ENCODE data around the gene SLC2A13.
A peak's percentile ranks its signal among the peaks of the same experiment; 100 is the strongest.
"Not testable (repeated sequence)": the region's sequence is repeated elsewhere in the genome, so short reads cannot be mapped to it uniquely, and the experiment has no call there.

Gene SLC2A13

DNA sequence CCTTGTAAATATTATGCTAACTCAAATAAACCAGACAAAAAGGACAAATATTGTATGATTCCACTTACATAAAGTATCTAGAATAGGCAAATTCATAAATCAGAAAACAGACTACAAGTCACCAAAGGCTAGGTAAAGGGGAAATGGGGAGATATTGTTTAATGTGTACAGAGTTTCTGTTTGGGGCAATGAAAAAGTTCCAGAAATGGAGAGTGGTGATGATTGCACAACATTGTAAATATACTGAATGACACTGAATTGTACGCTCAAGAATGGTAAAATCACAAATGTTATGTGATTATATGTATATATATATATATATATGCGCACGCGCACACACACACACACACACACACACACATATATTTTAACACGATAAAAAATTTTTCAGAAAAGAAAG, 182.5 kb downstream of the SLC2A13 start:
- DNase-seq (ENCODE audit: low spot score), result no peak

DNA sequence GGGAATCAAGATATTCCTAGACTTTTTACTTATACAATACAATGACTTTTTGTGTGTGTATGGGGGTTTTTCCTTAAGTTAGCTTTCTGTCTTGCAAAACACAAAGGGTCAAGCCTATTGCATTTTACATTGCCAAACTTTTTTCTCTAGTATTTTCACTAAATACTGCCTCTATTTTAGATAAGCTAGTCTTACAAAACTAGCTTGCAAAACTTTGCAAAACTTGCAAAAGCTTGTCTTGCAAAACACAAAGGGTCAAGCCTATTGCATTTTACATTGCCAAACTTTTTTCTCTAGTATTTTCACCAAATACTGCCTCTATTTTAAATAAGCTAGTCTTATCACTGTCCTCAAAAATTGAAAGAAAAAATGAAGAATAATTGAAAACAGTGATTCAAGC, 183.3 kb downstream of the SLC2A13 start:
- DNase-seq (ENCODE audit: low spot score), result not testable (repeated sequence)

DNA sequence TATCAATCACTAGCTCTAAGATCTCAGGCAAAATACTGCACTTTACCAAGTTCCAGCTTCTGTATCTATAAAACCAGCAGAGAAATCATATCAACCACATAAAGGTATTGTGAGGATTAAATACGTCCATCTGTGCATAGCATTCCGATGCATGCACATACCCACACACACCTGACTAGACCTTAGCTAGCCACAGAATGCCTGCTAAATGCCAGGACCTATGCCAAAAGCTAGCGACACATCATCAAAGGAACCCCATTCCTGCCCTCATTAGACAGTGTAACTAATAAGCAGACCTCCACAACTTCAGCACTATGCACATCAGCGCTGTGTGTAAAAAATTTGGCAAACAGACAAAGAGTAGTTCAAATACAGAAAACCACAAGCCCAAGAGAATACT, 185.2 kb downstream of the SLC2A13 start:
- no peak for DNase-seq (ENCODE audit: low spot score)

DNA sequence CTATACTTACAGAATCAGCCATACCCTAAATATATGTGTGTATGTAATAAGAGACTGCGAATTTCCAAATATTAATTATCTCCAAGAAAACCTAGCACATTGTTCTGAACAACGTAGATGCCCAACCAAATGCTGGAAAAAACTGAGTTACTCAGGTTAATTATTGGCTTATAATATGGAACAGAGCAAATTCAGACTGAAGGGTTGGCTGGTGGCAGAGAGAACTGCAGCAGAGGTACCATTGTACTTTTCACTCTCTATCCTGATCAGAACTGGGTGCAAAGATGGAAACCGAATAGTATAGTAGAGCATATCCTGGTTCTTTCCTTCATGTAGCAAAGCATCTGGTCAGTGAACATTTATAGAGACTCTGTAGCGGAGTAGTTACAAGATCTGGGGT, 185.7 kb downstream of the SLC2A13 start:
- DNase-seq (ENCODE audit: low spot score), result no peak

DNA sequence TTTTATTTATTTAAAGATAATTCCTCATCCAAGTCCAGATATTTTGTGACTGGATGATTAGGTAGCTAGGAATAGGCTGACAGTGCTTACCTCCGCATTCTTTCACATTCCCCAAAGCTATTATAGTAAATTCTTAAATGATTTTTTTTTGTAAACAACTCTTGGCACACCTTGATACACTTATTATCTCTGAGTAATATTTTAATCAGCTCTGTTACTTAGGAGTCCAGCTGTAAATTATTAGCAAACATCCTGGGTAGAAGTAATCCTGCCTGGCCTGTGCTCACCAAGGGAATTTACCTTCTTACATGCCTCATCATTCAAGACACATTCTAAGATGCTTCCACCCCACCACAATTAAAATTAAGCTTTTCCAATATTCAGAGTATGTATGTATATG, 186.1 kb downstream of the SLC2A13 start:
- no peak for DNase-seq (ENCODE audit: low spot score)

DNA sequence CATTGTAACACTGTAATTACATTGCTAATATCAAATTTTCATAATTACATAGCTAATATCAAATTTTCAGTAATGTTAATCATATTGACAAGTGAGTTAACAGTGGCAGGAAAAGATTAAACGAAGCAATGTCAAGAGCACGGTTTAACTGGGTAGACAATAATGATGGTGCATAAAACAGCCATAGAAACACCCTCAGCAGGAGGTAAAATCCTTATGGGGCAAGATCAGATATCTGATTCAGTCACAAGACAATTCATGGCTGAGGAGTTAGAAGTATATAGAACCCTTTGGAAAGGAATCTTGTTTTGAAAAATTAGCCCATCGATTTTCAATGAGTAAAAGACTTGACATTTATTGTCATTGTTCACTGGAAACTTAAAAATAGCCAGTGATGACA, 190.6 kb downstream of the SLC2A13 start:
- DNase-seq (ENCODE audit: low spot score), result no peak

DNA sequence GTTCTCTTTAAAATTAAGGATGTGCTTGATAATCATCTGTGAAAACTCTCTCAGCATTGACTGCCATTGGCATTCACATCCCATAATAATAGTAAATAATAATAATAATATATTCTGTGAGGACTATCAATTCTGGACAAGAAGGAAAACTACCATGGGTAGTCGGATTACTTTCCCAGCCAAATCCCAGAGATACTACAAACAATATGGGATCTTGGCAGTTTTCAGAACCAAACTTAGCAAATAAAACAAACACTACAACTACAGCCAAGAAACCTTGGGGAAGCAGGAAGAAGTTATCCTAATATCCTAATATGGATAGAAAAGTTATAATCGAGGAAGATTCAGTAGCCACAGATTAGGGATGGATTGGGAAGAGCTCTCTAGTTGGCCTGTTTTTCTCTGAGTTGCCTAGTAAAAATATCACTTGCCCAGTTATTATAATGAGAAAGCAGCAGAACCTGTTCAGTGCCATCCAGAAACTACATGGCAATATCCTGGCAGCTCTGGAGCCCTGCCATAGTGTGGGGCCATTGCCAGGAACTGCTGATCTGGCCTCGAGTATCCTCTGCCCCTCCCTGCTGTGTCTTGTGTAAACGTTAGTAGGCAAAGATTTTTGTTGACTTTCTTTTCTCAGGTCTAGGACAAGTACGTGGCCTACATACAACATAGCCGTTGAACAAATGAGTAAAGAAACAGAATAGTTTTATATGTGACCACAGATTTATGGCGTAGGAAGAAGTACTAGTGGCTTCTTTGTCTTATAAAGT, 193.5 kb downstream of the SLC2A13 start:
- no peak for DNase-seq (ENCODE audit: low spot score)

DNA sequence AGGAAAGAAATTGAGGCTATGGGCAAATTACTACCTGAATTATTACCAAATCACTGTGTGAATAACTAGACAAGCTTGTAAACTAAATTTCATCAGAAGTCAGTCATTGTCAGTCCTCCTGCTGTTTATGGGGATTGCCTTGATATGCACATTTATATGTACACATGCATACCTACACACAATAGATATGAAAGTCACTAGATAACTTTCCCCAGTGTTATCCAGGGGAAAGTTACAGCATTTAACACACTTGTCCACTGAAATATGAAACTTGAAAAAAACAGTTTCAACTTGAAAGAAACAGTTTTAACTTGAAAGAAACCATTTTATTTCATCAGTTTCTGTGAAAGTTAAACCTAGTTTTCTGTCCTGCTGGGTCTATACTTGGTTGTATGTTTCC, 199.6 kb downstream of the SLC2A13 start:
- no peak for DNase-seq (ENCODE audit: low spot score)

DNA sequence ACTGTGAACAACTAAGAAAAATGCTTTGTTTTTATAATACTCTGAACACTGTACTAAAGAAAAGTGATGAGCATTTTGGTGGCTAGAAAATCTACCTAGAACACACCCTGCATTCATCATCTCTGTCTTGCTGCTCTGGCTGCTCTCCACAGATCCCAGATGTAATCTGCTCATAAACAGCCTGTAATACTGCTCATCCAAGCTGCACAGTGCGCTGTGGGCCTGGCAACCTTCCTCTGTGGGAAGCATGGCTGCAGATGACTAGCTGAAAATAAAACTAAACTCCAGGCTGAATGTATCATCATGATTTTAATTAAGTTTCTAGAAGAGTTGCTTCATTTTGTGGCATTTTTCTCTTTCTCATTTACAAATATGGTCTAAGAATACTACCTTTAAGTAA, 200.7 kb downstream of the SLC2A13 start:
- DNase-seq (ENCODE audit: low spot score), result peak; percentile 88

DNA sequence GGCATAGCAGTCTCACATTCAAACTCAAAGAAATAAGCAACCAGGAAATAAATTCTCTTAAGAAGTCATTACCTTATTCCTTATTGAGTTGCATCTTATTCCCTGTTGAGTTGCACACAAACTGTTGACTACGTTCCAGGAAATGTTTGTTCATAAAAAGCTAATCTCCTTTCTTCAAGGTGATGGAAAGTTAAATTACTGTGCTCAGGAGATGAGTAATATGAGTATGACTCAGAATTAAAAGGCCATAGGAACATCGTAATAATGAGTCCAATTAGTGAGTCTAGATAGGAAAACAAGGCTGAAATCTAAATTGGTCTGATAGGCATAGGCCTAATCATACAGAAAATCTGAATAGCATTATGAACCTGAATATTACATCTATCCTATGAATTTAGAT, 203.1 kb downstream of the SLC2A13 start:
- DNase-seq (ENCODE audit: low spot score), result no peak

DNA sequence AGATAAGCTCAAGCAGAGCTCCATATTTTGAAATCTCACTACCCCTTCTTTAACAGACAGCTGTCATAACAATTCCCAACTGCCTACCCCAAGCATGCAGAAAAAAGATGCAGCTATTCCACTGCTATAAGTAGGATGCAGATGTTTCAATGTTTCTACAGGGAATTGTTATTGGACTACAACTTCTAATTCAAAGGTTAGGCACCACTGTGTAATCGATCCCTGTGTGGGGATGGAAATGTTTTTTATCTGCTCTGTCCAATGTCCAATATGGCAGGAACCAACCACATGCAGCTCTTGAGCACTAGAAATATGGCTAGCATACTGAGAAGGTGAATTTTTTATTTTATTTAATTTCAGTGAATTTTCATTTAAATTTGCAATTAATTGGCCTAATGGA, 208.6 kb downstream of the SLC2A13 start:
- DNase-seq (ENCODE audit: low spot score), result no peak

DNA sequence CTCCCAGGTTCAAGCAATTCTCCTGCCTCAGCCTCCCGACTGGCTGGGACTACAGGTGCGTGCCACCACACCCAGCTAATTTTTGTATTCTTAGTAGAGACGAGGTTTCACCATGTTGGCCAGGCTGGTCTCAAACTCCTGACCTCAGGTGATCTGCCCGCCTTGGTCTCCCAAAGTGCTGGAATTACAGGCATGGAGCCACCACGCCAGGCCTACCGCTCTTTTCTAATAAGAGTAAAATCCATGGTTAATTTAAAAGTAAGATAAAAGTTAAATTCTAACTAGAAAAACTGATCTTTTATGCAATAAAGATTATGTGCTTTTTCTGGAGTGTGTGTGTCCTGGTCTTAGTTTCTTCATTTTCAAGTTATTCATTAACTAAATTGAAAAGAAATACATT, 212.5 kb downstream of the SLC2A13 start:
- not testable (repeated sequence) for DNase-seq (ENCODE audit: low spot score)

DNA sequence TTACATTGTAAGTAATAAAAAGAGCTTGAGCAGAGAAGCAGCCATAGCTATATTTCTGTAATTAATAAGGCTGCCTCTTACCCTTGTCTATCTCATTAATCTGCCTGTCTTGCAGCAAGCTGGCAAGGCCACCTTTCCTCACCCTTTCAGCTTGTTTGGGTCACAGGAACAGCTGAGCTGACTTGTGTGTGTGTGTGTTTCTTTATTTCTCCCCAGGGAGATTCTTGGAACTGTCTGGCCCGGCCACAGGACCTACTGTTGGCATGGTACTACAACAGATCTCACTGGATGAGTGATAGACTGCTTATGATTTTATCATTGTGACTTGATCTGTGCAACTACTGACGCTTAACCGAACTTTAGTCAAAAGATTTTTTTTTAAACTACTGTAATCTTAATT, 213.7 kb downstream of the SLC2A13 start:
- DNase-seq (ENCODE audit: low spot score), result no peak

DNA sequence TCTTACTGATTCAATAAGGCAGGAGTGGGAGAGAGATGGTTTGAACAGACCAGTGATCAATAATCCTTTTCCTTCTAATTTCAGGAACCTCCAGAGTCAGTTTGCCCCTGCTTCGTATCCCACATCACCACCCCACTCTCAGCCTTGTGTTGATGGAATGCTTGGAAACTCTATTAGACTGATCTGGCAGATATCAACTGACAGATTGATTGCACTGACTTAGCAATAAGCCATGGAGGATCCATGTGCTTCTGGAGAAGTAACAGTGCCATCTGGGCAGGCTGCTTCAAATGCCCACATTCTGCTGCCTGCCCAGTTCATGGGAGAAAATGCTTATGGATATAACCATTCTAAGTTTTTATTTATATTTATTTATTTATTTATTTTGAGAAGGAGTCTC, 218.0 kb downstream of the SLC2A13 start:
- DNase-seq (ENCODE audit: low spot score), result no peak

DNA sequence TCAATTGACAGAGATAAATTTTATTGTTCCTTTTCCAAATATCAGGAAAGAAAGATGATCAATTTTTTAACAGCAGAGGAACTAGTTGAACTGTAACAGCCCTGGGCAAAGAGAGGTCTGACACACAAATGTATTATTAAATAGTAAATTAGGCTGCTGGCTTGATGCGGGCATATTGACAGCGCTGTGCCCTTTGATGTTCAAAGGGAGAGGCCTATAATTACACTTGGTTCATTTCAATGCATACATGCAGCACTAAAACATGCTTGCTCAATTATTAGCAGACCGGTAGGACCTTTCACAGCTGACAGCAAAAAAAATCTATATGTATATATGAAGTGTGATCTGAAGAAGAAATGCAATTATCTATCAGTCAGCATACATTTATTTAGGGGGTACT, 219.8 kb downstream of the SLC2A13 start:
- DNase-seq (ENCODE audit: low spot score), result no peak

DNA sequence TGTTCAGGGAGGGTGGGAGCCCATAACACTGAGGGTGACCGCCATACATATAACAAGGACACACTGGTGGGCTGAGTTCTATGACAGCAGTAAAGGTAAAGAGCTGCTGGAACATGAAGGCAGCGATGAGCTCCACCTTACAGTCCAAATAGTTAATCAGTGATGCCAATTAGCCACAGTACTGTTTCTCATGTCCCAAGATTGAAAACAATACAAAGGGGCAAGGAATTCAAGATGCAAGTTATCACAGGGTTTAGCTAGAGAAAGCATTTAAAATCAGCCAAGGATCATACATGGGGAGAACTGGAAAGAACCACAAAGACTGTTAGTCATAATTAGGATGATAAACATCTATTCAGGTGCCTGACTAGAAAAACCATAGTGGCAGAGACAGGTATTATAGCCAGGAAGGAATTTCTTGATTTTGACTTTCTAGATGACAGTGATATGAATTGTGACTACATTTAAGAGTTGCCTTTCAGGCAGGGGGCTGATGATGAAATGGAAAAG, 221.2 kb downstream of the SLC2A13 start:
- no peak for DNase-seq (ENCODE audit: low spot score)

DNA sequence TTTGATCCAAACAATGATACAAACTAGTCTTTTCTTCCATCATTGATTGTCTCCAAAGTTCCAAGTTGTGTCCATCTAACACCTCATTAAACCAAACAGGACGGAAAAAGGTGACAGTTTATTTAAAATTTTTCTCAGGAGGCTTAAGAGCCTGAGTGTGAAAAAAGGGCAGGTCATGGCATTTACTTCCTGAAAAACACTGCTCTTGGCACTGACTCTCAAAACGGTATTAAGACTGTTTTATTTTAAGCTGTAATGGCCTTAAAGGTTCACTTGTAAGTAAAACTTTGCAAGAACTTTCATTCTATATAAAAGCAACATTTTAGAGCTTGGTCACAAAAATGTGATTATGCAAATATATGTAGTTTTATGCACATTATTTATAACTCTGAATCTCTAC, 222.5 kb downstream of the SLC2A13 start:
- DNase-seq (ENCODE audit: low spot score), result no peak

DNA sequence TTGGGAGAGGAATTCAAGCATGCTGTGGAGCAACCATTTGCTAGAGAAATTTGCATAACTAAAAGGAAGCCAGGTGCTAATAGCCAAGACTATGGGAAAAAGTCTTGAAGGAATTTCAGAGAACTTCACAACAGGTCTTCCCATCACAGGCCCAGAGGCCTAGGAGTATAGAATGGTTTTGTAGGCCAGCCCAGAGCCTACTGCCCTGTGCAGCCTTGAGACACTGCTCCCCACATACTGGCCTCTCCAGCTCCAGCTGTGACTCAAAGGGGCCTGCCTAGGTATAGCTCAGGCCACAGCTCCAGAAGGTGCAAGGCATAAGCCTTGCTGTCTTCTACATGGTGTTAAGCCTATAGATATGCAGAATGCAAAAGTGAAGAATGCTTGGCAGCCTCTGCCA, 227.1 kb downstream of the SLC2A13 start:
- DNase-seq (ENCODE audit: low spot score), result no peak

DNA sequence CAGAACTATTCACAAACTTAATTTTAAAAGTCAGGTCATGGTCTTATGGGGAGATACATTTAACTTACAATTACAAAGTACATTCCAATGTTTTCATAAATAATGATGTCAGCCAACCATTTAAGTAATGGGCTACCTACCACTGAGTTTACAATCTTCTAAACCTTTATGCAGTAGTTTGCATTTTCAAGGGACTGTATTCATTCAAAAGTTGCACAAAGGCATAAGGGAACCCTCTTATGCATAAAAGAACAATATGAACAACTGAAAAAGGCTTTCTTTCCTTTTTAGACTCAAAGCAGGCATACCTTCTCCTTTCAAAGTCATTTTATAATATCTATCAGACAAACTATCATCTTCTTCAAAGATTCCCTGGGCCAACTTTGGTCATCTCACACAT, 230.2 kb downstream of the SLC2A13 start:
- DNase-seq (ENCODE audit: low spot score), result no peak

DNA sequence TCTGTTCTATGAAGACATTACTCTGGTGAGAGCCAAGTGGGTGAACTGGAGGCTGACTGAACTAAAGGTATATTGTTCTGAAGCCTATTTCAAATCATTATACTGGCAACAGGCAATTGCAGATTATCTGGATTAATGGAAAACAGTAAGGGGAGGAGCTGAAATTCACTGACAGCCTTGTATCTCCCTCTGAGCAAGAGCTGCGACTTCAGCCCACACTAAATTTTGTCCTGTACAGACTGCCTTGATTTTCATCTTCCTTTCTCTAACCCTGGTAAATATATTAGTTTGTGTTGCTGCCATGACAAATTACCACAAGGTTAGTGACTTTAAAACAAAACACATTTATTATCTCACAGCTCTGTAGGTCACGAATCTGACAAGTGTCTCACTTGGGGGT, 231.1 kb downstream of the SLC2A13 start:
- no peak for DNase-seq (ENCODE audit: low spot score)

DNA sequence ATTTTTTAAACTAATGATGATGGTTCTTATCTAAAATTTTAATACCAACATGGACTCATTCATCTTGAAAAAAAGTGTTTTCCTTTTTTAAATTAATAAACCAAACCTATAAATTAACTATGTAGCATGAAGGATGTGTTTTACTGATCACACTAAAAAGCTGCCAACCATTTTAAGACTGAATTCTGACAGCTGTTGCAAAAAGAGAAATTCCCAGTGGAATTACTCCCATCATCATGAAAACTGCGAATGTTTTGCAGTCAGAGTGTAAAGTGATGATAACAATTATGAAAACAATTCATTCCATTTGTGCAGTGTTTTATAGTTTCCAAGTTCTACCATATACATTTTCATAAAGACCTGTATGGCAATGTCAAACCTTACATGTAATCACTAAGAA, 232.8 kb downstream of the SLC2A13 start:
- no peak for DNase-seq (ENCODE audit: low spot score)

DNA sequence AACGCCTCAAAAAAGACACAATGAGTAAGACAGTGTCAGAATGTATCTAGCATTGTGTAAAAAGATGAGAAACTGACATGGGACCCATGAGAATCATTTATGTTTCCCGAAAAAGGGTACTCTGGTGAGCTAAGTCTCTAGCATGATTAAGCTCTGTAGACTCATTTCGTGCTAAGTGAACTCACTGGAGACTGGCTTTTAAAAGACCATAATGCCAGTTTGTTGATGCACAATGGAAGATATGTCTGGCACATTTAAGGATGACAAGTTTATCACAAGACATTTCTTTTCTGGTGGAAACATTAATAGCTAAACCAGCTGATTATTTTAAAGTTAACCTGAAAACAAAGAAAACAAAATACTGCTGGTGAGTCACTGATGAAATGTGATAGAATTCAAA, 233.5 kb downstream of the SLC2A13 start:
- DNase-seq (ENCODE audit: low spot score), result no peak

DNA sequence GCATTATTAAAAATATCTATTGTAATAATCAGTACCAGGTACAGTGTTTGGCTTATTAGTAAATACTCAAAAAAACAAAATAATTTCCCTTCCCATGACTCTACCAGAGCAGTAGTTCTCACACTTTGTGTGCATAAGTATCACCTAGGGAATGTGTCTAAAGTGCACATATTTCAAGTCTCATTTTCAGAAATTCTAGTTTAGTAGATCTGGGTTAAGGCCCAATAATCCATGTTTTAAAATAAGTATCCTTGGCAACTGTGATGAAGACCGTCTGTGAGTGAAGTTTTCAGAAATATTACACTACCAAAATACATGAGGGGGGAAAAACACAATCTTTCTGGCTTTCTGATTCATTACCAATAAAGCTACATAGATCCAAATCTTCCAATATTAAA, 237.6 kb downstream of the SLC2A13 start:
- no peak for DNase-seq (ENCODE audit: low spot score)

DNA sequence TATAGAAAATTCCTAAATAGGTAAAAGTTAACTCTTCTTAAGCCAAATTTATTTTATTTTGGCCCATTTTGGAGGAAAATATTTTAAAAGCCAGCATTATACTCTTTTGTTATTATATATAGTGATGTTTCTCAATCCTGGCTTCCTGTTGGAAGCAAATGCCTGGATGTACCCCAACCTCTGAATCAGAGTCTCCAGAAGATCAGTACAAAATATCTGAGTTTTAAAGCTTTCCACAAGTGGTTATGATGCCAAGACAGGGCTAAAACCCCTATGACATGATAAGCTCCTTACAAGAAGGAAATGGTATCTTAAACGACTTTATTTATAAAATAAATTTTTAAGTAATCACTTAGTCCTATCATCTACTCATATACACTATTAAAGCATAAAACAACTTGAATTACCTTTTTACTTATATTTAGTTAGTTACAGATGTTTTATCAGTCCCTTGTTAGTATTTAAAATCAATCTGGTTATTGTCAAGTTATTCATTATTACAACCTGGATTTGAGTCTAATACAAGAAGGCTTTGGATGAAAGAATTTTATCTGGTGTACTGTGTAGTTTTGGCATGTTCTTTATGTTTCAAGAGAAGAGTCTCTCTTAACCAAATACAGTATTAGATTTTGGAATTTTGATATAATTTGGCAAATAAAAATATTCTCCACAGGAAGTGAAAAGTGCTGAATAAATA, 238.1 kb downstream of the SLC2A13 start:
- DNase-seq (ENCODE audit: low spot score), result no peak

Measured in AG20443 (cell line).